Calu3 (cell line): ENCODE measurements around the gene COL4A2. TPM values are rescaled to one million over a fixed set of nuclear protein-coding genes. Genes with fewer than 3 reads are reported as not detected.
A peak's percentile ranks its signal among the peaks of the same experiment; 100 is the strongest.

Experiments used
- BruUV-seq: library from RNA; stranded (reverse); fragments of 400-500 nt; replicated peaks from 2 replicates; lab custom pipeline; 2021; lab: Mats Ljungman, UMichigan
- CTCF ChIA-PET: fragments of 300-600 bp; sonication (Branson Sonifier 250); formaldehyde crosslinking; loops from one replicate; lab custom pipeline; 2022; ENCODE audit warnings: antibody characterized with exemption; lab: Charles Lee
- DNase-seq: peaks from one replicate; pipeline ENCODE4 v3.0.0; 2022
- H3K27ac Mint-ChIP-seq: one replicate; pipeline ENCODE4 v1.8.0; 2022; ENCODE audit warnings: mixed read lengths; ENCODE audit not compliant: unreplicated experiment
- H3K27me3 Mint-ChIP-seq: one replicate; pipeline ENCODE4 v1.8.0; 2022; ENCODE audit warnings: mixed read lengths; ENCODE audit not compliant: unreplicated experiment
- H3K36me3 Mint-ChIP-seq: one replicate; pipeline ENCODE4 v1.8.0; 2022; ENCODE audit warnings: mild to moderate bottlenecking, moderate library complexity, mixed read lengths; ENCODE audit not compliant: insufficient read depth, unreplicated experiment
- H3K4me1 Mint-ChIP-seq: one replicate; pipeline ENCODE4 v1.8.0; 2022; ENCODE audit warnings: mild to moderate bottlenecking, low read depth, mixed read lengths; ENCODE audit not compliant: unreplicated experiment
- H3K4me3 Mint-ChIP-seq: one replicate; pipeline ENCODE4 v1.8.0; 2022; ENCODE audit warnings: mild to moderate bottlenecking, low read depth, moderate library complexity, mixed read lengths; ENCODE audit not compliant: unreplicated experiment
- H3K9me3 Mint-ChIP-seq: one replicate; pipeline ENCODE4 v1.8.0; 2022; ENCODE audit warnings: low read depth, mixed read lengths; ENCODE audit not compliant: unreplicated experiment
- CTCF ChIP-seq: fragments of 200-600 bp; IDR thresholded peaks from one replicate; pipeline ENCODE4 v1.8.0; 2022; ENCODE audit warnings: antibody characterized with exemption; ENCODE audit not compliant: unreplicated experiment
- intact Hi-C: fragments of 100-400 bp; cut with micrococcal nuclease; formaldehyde crosslinking; loops from one replicate; pipeline ENCODE4 v1.10.0; 2022; ENCODE audit not compliant: unreplicated experiment
- total RNA-seq: library from RNA; stranded (reverse); gene quantifications from 2 replicates; pipeline ENCODE4 v1.2.3, GENCODE V29; 2022

Gene COL4A2
- total RNA-seq, 1 experiment from 2014 or later = 0.42 TPM

GRCh38 chr13:110442930-110443621 lies 136.0 kb downstream of the COL4A2 start:
- Mint-ChIP-seq H3K36me3 (no peaks in the 10 kb centered on the region), H3K4me3 (no peak overlapping the region), H3K4me1 (peaks cover 4% of the 10 kb centered on the region), H3K27ac (no peak overlapping the region), H3K9me3 (no peaks in the 10 kb centered on the region), H3K27me3 (no peaks in the 10 kb centered on the region)
- no TSS peak for BruUV-seq
- no peak for DNase-seq
- CTCF ChIA-PET = interaction anchor here (0.9 to 2.0 kb wide), 2 partner anchors 24 to 221 kb away, joined by 4 to 8 read pairs; no protein-coding TSS in a partner anchor
- intact Hi-C loops = loop anchor here (5.0 kb wide), 1 partner anchor 61 kb away; no protein-coding TSS in a partner anchor
- TF ChIP-seq CTCF = no peak

- H3K9me3 Mint-ChIP-seq = no peaks in the 10 kb centered on the region
- H3K27me3 Mint-ChIP-seq = no peaks in the 10 kb centered on the region
- no peak for DNase-seq
- H3K4me3 Mint-ChIP-seq = no peak overlapping the region
- no peak for TF ChIP-seq CTCF
- CTCF ChIA-PET = interaction anchor here (0.9 to 2.0 kb wide), 4 partner anchors 12 to 222 kb away, joined by 3 to 8 read pairs (median 4); no protein-coding TSS in a partner anchor
- no peak overlapping the region for H3K27ac Mint-ChIP-seq
- BruUV-seq = no TSS peak
- peaks cover 10% of the 10 kb centered on the region for H3K4me1 Mint-ChIP-seq
- H3K36me3 Mint-ChIP-seq = no peaks in the 10 kb centered on the region
- intact Hi-C loops = loop anchor here (1.0 to 5.0 kb wide), 2 partner anchors 61 to 221 kb away; no protein-coding TSS in a partner anchor
These were observed 136.6 kb downstream of the COL4A2 start for GRCh38 chr13:110443622-110444225.

- Mint-ChIP-seq H3K4me1 (peaks cover 13% of the 10 kb centered on the region), H3K4me3 (no peak overlapping the region), H3K9me3 (no peaks in the 10 kb centered on the region), H3K36me3 (no peaks in the 10 kb centered on the region), H3K27ac (no peak overlapping the region), H3K27me3 (no peaks in the 10 kb centered on the region)
- intact Hi-C loops = loop anchor here (1.0 to 5.0 kb wide), 2 partner anchors 62 to 222 kb away; no protein-coding TSS in a partner anchor
- TF ChIP-seq CTCF = no peak
- CTCF ChIA-PET = interaction anchor here (0.9 to 2.0 kb wide), 4 partner anchors 12 to 222 kb away, joined by 3 to 8 read pairs (median 4); no protein-coding TSS in a partner anchor
- BruUV-seq = no TSS peak
- peak; percentile 11 for DNase-seq
These were observed 137.2 kb downstream of the COL4A2 start for GRCh38 chr13:110444226-110444653.

- no TSS peak for BruUV-seq
- Mint-ChIP-seq H3K4me1 (peaks cover 13% of the 10 kb centered on the region), H3K27ac (no peak overlapping the region), H3K27me3 (no peaks in the 10 kb centered on the region), H3K36me3 (no peaks in the 10 kb centered on the region), H3K4me3 (no peak overlapping the region), H3K9me3 (no peaks in the 10 kb centered on the region)
- DNase-seq = no peak
- no peak for TF ChIP-seq CTCF
- intact Hi-C loops = no loop called here
- CTCF ChIA-PET = interaction anchor here (1.3 to 2.0 kb wide), 2 partner anchors 26 to 198 kb away, joined by 4 to 8 read pairs; no protein-coding TSS in a partner anchor
These were observed 138.1 kb downstream of the COL4A2 start for GRCh38 chr13:110445183-110445582.
